OCI-LY7 (cell line): ENCODE data around the gene NCOA5. TPM values are rescaled to one million over a fixed set of nuclear protein-coding genes. Genes with fewer than 3 reads are reported as not detected.

ENCODE experiments used
- BruUV-seq: library from RNA; stranded (reverse); fragments of 400-500 nt; replicated peaks from 2 replicates; lab custom pipeline; 2021; lab: Mats Ljungman, UMichigan
- CTCF ChIA-PET: fragments of 300-600 bp; sonication (Branson Sonifier 250); formaldehyde crosslinking; loops from one replicate; lab custom pipeline; 2022; ENCODE audit warnings: antibody characterized with exemption; ENCODE audit not compliant: unreplicated experiment; lab: Charles Lee
- POLR2A ChIA-PET: fragments of 300-600 bp; sonication (Branson Sonifier 250); formaldehyde crosslinking; loops from one replicate; lab custom pipeline; 2022; ENCODE audit warnings: antibody characterized with exemption; lab: Charles Lee
- DNase-seq: peaks from one replicate; pipeline ENCODE4 v3.0.0-alpha.2; 2015; ENCODE audit warnings: low spot score
- H2AFZ ChIP-seq: fragments of 200-600 bp; sonication (generic), shearing (Covaris generic); 2 replicates; pipeline ENCODE4 v1.6.1; 2014; ENCODE audit warnings: mild to moderate bottlenecking, antibody characterized with exemption, low read length, moderate library complexity
- H3K27ac ChIP-seq: fragments of 200-600 bp; sonication (generic); 2 replicates; pipeline ENCODE4 v1.5.1; 2014; ENCODE audit warnings: mixed run types, low read depth, mild to moderate bottlenecking, moderate library complexity, low read length, inconsistent platforms; ENCODE audit not compliant: poor library complexity, severe bottlenecking
- H3K36me3 ChIP-seq: fragments of 200-600 bp; sonication (generic); 2 replicates; pipeline ENCODE4 v1.6.1; 2014; ENCODE audit warnings: mild to moderate bottlenecking, antibody characterized with exemption, low read length, moderate library complexity, mixed read lengths; ENCODE audit not compliant: insufficient read depth
- H3K4me1 ChIP-seq: fragments of 200-600 bp; sonication (generic); 2 replicates; pipeline ENCODE4 v1.5.1; 2014; ENCODE audit warnings: mild to moderate bottlenecking, low read length; ENCODE audit not compliant: insufficient read depth, poor library complexity, severe bottlenecking
- H3K4me2 ChIP-seq: fragments of 200-600 bp; sonication (generic); 2 replicates; pipeline ENCODE4 v1.6.1; 2014; ENCODE audit warnings: mild to moderate bottlenecking, low read length
- H3K4me3 ChIP-seq: fragments of 200-600 bp; sonication (generic); 2 replicates; pipeline ENCODE4 v1.5.1; 2014; ENCODE audit warnings: mild to moderate bottlenecking, low read depth, low read length; ENCODE audit not compliant: poor library complexity, severe bottlenecking
- H3K79me2 ChIP-seq: fragments of 200-600 bp; sonication (generic); 2 replicates; pipeline ENCODE4 v1.6.1; 2016; ENCODE audit warnings: low read depth, mild to moderate bottlenecking, low read length, moderate library complexity, mixed read lengths; ENCODE audit not compliant: insufficient read depth
- H3K9me2 ChIP-seq: fragments of 200-600 bp; sonication (generic); 2 replicates; pipeline ENCODE4 v1.6.1; 2016; ENCODE audit warnings: mild to moderate bottlenecking, low read length, mixed read lengths; ENCODE audit not compliant: insufficient read depth
- H3K9me3 ChIP-seq: fragments of 200-600 bp; sonication (generic); 2 replicates; pipeline ENCODE4 v1.6.1; 2014; ENCODE audit warnings: mild to moderate bottlenecking, mixed run types, low read length, mixed read lengths
- H4K20me1 ChIP-seq: fragments of 200-600 bp; sonication (generic); 2 replicates; pipeline ENCODE4 v1.6.1; 2014; ENCODE audit warnings: mild to moderate bottlenecking, antibody characterized with exemption, low read length, moderate library complexity, mixed read lengths; ENCODE audit not compliant: insufficient read depth
- EZH2phosphoT487 ChIP-seq: fragments of 200-600 bp; sonication (generic); IDR thresholded peaks from 2 replicates; pipeline ENCODE4 v1.6.1; 2018; ENCODE audit warnings: low read depth, borderline replicate concordance, mild to moderate bottlenecking, mixed run types, antibody characterized with exemption, low read length, moderate library complexity, mixed read lengths
- intact Hi-C: fragments of 100-400 bp; cut with micrococcal nuclease; formaldehyde crosslinking; loops from one replicate; pipeline ENCODE4 v1.10.0; 2022; ENCODE audit not compliant: unreplicated experiment
- total RNA-seq, 2 experiments: library from RNA; depleted of rRNA in 1 of 2; stranded (reverse); fragments of >200 nt in 1 of 2; shearing (Covaris generic) in 1 of 2; gene quantifications; 2 replicates each; pipeline ENCODE4 v1.2.3, GENCODE V29; 2014 to 2022
- TF ChIP-seq, protein P1 (sequence below): fragments of 200-600 bp; sonication (generic); conservative IDR thresholded peaks from 2 replicates; pipeline ENCODE4 v1.5.1; 2014; ENCODE audit warnings: mild to moderate bottlenecking, antibody characterized with exemption, low read length, moderate library complexity, mixed read lengths

Gene NCOA5
- total RNA-seq, 2 experiments from 2014 or later = 23.4 to 33.7 TPM

DNA sequence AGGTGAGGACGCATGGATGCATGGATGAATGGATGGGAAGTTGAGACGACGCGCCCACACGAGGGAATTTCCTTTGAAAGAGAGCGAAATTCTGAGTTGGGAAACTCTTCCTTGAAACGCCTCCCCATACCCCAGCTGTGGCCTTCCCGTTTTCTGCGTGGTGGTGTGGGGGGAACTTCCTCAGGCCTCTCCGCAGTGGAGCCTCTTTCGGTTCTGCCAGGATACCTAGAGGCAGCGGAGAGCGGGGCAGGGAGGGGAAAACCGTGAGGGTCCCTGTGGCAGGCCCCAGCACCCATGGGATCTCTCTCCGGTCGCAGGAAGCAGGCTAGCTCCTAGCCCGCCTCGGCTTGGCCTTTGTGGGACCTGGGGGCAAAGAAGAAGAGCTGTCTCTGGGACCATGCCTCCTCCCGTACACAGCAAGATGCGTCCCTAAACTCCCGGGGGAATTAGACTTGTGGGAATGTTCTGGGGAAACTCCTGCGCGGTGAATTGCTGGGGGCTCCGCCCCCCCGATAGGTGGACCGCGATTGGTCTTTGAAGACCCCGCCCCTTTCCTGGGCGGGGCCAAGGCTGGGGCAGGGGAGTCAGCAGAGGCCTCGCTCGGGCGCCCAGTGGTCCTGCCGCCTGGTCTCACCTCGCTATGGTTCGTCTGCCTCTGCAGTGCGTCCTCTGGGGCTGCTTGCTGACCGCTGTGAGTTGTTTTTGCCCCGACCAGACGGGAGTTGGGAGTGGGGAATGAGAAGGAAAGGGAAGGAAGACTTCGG, 28.1 kb upstream of the NCOA5 start, which contains the start of gene CD40:
TSS of gene CD40 (plus strand) at position 611 of the 764 bp plus-strand sequence. CDS start at position 641, 30 bp downstream.
- Histone ChIP-seq H3K9me2 (no peaks in the 10 kb centered on the region), H3K4me1 (peaks cover 29% of the 10 kb centered on the region), H3K4me3 (peak within 1 kb of the TSS; percentile 81), H3K9me3 (no peaks in the 10 kb centered on the region), H4K20me1 (peaks cover 12% of the 10 kb centered on the region; the same call in 1 of the 2 replicates), H3K79me2 (peaks cover 33% of the 10 kb centered on the region), H3K27ac (peak within 1 kb of the TSS; percentile 90), H2AFZ (peak within 1 kb of the TSS; percentile 88), H3K36me3 (peaks cover 22% of the 10 kb centered on the region), H3K4me2 (peak within 1 kb of the TSS; percentile 91)
- ChIA-PET CTCF (no interaction called here), POLR2A (interaction anchor here (0.5 kb wide), 1 partner anchor 50 kb away, joined by 3 read pairs; no protein-coding TSS in a partner anchor)
- BruUV-seq = no TSS peak
- intact Hi-C loops = loop anchor here (2.0 kb wide), 1 partner anchor 29 kb away; the partner anchor contains the start of gene NCOA5
- TF ChIP-seq EZH2phosphoT487 = no peak
- TF ChIP-seq, protein P1, sequence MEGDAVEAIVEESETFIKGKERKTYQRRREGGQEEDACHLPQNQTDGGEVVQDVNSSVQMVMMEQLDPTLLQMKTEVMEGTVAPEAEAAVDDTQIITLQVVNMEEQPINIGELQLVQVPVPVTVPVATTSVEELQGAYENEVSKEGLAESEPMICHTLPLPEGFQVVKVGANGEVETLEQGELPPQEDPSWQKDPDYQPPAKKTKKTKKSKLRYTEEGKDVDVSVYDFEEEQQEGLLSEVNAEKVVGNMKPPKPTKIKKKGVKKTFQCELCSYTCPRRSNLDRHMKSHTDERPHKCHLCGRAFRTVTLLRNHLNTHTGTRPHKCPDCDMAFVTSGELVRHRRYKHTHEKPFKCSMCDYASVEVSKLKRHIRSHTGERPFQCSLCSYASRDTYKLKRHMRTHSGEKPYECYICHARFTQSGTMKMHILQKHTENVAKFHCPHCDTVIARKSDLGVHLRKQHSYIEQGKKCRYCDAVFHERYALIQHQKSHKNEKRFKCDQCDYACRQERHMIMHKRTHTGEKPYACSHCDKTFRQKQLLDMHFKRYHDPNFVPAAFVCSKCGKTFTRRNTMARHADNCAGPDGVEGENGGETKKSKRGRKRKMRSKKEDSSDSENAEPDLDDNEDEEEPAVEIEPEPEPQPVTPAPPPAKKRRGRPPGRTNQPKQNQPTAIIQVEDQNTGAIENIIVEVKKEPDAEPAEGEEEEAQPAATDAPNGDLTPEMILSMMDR = no peak
- DNase-seq = peak; percentile 91

DNA sequence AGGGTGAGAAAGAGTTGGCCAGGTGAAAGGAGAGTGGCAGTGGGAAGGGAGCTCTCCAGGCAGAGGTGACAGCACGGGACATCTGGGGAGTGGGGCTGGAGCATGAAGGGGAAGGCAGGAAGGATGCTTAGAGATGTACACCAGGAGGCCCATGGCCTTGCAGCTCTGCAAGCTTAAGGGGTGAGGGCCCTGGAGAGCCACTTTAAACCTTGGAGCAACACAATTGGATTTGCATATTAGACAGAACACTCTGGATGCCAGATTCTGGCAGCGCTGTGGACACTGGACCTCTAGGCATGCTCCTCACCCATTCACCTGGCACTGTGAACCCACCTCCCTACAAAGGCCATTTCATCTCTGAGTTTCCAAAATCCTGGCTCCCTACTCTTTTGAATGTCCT, 24.7 kb upstream of the NCOA5 start:
- Histone ChIP-seq H3K79me2 (peaks cover 8% of the 10 kb centered on the region), H3K4me1 (peaks cover 16% of the 10 kb centered on the region), H3K9me3 (no peaks in the 10 kb centered on the region), H4K20me1 (no peaks in the 10 kb centered on the region), H3K36me3 (no peaks in the 10 kb centered on the region), H3K27ac (no peak overlapping the region), H2AFZ (no peak overlapping the region), H3K4me3 (no peak overlapping the region), H3K9me2 (no peaks in the 10 kb centered on the region), H3K4me2 (no peak overlapping the region)
- no TSS peak for BruUV-seq
- intact Hi-C loops = no loop called here
- no peak for TF ChIP-seq EZH2phosphoT487
- TF ChIP-seq, protein P1 = no peak
- no peak for DNase-seq
- CTCF ChIA-PET = no interaction called here
- POLR2A ChIA-PET = no interaction called here

DNA sequence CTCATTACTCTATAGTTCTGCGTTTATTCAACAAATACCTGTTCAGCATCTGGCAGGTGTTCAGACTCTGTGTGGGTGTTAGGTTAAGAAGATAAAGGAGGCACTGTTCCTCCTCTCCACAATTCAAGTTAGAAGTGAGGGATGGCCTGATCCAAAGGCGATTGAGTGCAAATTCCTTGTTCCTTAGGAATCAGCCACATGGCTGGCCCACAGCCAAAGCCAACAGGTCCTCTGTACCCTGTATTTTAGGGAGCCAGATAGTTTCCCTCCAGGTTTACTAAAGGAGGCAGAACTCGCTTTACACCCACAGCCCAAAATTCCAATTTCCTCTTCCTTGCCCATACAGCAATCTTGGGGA, 23.3 kb upstream of the NCOA5 start:
- no peak for TF ChIP-seq EZH2phosphoT487
- TF ChIP-seq, protein P1 = no peak
- no peak overlapping the region for H3K27ac ChIP-seq
- no peaks in the 10 kb centered on the region for H3K9me2 ChIP-seq
- no peaks in the 10 kb centered on the region for H3K9me3 ChIP-seq
- no peaks in the 10 kb centered on the region for H4K20me1 ChIP-seq
- H2AFZ ChIP-seq = no peak overlapping the region
- ChIA-PET POLR2A (interaction anchor here (0.5 kb wide), 1 partner anchor 12 kb away, joined by 3 read pairs; no protein-coding TSS in a partner anchor), CTCF (no interaction called here)
- H3K4me3 ChIP-seq = no peak overlapping the region
- intact Hi-C loops = no loop called here
- no peaks in the 10 kb centered on the region for H3K36me3 ChIP-seq
- no peak overlapping the region for H3K4me2 ChIP-seq
- no peak for DNase-seq
- BruUV-seq = no TSS peak
- no peaks in the 10 kb centered on the region for H3K79me2 ChIP-seq
- H3K4me1 ChIP-seq = peaks cover 26% of the 10 kb centered on the region
